ENCODE measurements around the gene SRRM2.

Gene SRRM2

GRCh38 chr16:2752035-2752849, at the start of gene SRRM2:
TSS of gene SRRM2 (plus strand) at chr16:2752638. CDS start at chr16:2756365, 3,727 bp downstream.
- peak; percentile 95 for DNase-seq (ENCODE audit: low spot score)

- no peak for DNase-seq (ENCODE audit: low spot score)
These were observed 49.3 kb upstream of the SRRM2 start for GRCh38 chr16:2702871-2703745.

GRCh38 chr16:2704166-2704982, 48.1 kb upstream of the SRRM2 start:
- no peak for DNase-seq (ENCODE audit: low spot score)

- DNase-seq (ENCODE audit: low spot score) = no peak
These were observed 47.5 kb upstream of the SRRM2 start for GRCh38 chr16:2704983-2705275.

- no peak for DNase-seq (ENCODE audit: low spot score)
These were observed 47.1 kb upstream of the SRRM2 start for GRCh38 chr16:2705351-2705750.

DNA sequence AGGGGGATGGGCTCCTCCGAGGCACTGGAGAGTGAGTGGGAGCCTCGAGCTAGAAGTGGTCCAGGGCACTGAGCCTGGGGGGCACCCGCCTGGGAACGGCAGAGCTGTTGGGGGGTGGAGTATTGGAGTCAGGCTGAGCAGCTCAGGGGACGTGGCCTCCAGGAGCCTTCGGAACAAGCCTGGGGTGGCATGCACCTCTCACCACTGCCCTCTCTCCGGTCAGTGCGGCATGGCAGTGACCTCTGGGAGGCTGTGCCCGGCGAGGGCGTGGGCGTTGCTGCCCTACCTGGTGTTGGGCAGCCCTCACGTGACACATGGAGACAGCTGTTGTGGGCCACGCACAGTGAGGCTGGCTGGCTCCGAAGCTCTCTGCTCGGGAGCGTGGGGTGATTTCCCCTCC, 46.4 kb upstream of the SRRM2 start:
- DNase-seq (ENCODE audit: low spot score) = no peak

- DNase-seq (ENCODE audit: low spot score) = no peak
These were observed 45.7 kb upstream of the SRRM2 start for GRCh38 chr16:2706611-2707311.

DNA sequence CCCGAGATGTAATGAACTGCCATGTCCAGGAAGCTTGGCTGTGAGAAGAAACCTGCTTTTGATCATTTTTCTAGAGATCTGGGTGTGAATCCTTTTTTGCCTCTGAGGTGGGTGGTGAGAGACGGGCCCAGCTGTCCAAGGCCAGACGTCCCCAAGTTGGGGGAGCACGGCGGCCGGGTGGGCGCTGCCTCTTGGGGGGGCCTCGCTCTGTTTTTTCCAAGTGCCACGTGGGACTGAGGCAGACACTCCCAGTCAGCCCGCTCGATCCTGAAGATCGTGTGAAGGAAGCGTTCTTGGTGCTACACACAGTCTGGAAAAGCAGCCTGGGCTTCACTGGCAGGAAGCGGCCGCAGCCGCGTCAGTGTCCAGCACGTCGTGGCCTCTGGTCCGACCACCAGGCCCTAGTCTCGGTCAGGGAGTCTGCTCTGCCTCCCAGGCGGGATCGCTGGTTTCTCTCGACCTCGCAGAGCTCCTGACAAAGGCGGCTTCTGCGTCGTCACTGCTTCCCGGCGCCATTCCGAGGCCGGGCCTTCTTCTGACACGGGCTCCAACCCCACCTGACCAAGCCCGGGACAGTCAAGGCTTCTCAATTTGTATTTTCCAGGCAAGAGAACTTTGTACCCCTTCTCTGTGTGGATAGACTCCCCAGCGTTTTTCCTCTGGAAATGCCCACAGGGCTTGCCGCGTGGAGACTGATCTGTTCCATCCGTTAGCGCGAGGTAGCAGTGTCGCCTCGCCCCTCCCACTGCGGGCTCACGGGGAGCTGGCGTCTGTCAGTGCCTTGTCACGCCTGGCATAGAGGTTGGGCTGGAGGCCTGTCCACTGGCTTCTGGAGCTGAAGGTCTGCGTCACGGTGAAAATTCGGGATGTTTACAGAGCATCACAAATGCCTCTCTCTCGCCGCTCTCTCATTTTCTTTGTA, 44.8 kb upstream of the SRRM2 start:
- no peak for DNase-seq (ENCODE audit: low spot score)

- no peak for DNase-seq (ENCODE audit: low spot score)
These were observed 44.2 kb upstream of the SRRM2 start for GRCh38 chr16:2708290-2708639.

DNA sequence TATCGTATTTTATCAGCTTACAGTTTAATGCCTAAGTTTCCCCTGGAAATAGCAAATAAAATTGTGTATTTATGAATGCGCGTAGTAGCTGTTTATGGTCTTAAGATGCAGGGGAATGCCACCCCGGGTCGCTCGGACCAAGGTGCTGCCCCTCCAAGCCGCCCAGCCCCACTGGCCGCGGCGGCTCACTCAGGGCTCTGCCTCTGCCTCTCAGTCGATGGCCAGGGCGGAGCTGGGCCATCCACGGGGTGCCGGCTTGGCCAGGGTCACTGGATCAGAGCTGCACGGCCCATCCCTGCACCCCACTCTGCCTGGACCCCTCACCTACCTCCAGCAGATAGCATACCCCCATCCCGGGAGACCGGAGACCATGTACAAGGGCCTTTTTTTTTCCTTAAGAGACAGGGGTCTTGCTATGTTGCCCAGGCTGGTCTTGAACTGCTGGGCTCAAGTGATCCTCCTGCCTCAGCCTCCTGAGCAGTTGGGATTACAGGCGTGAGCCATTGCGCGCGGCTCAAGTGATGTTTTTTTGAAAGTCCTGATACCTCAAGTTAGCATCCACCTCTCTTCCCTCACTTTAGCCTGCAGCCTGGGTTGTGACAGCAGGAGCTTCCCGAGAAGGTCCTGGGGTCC, 43.4 kb upstream of the SRRM2 start:
- no peak for DNase-seq (ENCODE audit: low spot score)

DNA sequence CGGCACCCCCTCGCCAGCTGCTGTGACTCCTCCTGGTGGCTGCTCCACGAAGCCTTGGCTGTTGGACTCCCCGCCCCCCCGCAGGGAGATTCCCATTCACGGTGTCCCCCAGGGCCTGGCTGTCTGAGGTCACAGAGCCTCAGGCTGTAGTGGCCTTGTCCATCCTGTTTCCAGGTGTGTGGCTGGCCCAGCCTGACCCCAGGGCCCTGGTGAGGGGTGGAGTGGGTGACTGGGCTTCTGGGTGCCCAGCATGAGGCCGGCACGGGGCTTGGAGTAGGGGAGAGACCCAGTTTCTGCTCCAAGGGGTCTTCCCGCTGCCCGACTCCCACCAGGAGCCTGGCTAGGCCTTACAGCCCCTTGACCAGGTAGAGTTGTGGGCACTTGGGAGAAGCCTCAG, 42.9 kb upstream of the SRRM2 start:
- no peak for DNase-seq (ENCODE audit: low spot score)

DNA sequence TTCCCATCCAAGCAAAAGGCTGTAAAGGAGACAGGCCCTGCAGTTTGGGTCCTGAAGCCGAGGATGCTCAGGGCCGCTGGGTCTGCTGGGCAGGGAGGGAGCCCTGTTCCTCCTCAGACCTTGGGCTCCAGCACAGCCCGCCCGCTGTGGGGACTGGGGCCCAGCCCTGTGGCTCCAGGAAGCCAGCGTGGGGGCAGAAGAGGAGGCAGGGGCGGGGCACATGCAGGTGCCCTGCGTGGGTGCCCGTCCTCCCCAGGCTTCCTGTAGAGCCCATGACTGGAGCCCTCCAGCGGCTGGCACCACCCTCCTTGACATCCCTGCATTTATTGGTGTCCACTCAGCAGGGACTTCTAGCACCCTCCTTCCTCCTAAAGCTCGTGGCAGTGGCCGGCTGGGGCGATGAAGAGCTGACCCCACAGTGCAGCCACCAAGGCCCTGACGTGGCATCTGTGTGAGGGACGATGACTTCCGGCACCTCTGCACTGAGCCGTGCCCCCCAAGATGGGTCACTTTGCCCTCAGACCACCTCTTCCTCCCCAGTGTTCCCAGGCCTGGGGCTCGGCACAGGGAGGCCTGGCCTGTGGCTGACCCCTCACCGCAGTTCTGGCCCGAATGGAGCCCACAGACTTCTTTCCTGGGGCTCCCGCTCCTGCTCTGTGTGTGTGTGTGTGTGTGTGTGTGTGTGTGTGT, 42.3 kb upstream of the SRRM2 start:
- no peak for DNase-seq (ENCODE audit: low spot score)

DNA sequence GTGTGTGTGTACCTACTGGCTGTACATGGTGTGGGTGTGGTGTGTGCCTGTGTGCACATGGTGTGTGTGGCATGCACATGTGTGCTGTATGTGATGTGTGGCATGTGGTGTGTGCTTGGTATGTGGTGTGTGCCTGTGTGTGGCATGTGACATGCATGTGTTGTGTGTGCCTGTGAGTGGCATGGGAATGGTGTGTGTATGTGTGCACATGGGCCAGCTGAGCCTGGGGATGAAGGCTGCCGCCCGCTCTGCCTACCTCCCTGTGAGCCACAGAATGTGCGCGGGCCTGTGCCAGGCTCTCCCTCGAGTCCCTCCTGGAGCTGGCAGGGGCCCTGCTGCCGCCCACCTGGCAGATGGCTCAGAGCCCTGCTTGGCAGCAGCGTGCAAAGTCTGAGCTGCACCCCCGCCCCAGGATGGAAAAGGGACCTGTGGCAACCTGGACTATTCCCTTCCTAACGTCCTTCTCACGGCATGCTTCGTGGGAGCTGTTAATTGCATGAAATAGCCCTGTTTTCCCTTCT, 41.7 kb upstream of the SRRM2 start:
- DNase-seq (ENCODE audit: low spot score) = no peak

GRCh38 chr16:2711370-2712062, 40.9 kb upstream of the SRRM2 start:
- DNase-seq (ENCODE audit: low spot score) = no peak

GRCh38 chr16:2712063-2712441, 40.4 kb upstream of the SRRM2 start:
- no peak for DNase-seq (ENCODE audit: low spot score)

DNA sequence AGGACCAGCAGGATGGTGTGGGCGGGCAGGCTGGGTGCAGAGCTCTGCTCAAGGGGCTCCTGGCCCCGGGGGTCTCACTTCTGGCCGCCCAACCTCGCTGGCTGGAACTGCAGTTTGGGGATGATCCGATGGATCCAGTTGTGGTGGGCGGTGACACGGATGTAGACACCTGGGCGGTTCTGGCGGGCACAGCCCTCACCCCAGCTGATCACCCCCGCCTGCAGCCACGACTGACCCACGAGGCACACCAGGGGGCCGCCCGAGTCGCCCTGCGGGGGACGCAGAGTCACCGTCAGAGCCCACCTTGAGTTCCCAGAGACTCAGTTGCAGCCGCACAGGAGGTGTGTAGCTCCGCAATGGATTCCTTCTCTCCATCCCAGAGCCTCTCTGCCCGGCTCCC, 39.9 kb upstream of the SRRM2 start:
- DNase-seq (ENCODE audit: low spot score) = no peak

GRCh38 chr16:2713523-2713922, 38.9 kb upstream of the SRRM2 start:
- no peak for DNase-seq (ENCODE audit: low spot score)

DNA sequence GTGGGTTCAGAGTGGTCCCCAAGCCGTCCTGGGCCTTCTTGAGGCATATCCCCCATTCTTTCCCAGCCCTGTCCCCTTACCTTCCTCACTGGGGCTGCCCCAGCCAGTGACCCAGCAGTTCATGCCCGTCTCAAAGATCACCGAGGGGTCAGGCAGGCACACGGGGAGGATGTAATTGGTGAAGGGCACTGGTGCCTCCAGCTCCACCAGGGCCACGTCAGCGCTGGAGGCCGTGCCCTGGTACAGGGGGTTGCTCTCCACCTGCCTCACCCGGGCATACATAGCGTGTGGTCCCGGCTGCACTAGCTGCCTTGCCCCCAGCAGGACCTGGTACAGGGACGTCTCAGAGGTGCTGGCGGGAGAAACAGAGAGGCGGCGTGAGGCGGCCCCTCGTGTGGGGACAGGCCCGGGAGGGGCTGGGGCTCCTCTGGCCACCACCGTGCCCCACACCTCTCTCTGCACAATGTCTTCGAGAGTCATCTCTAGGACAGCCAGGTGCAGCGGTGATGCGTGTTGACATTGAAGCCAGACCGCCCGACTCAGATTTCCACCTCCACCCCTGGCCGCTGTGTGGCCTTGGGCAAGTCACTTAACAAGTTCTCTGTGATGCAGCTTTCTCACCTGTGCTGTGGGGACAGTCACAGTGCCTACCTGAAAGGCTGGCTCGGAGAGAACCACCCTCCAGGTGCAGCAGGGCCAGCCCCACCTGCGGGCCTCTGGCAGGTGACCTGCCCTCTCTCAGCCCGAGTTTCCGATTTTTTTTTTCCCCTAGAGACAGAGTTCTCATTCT, 38.3 kb upstream of the SRRM2 start:
- no peak for DNase-seq (ENCODE audit: low spot score)
